GM18870 (cell line): ENCODE data around the gene SYCE1L.

Experiments used
- ATAC-seq: cut with Tn5 transposase; IDR thresholded peaks from one replicate; pipeline ENCODE4 v1.9.1; 2021; ENCODE audit warnings: moderate library complexity; ENCODE audit not compliant: unreplicated experiment

Gene SYCE1L

GRCh38 chr16:77195411-77195810 lies 3.8 kb upstream of the SYCE1L start:
- no peak for ATAC-seq

- ATAC-seq, result no peak
Measured at GRCh38 chr16:77197747-77198146, 1.5 kb upstream of the SYCE1L start.

GRCh38 chr16:77206533-77206932 lies 7.3 kb downstream of the SYCE1L start:
- ATAC-seq, result no peak

GRCh38 chr16:77207030-77207429 lies 7.8 kb downstream of the SYCE1L start:
- ATAC-seq, result no peak

- no peak for ATAC-seq
Measured at GRCh38 chr16:77208382-77208781, 9.2 kb downstream of the SYCE1L start.

GRCh38 chr16:77211880-77212740 lies 12.9 kb downstream of the SYCE1L start:
- peak; percentile 33 for ATAC-seq

GRCh38 chr16:77212741-77213541 lies 13.7 kb downstream of the SYCE1L start:
- peak; percentile 65 for ATAC-seq

GRCh38 chr16:77213542-77214106 lies 14.4 kb downstream of the SYCE1L start:
- no peak for ATAC-seq

- no peak for ATAC-seq
Measured at GRCh38 chr16:77214411-77215138, 15.4 kb downstream of the SYCE1L start.

- no peak for ATAC-seq
Measured at GRCh38 chr16:77219437-77219836, 20.2 kb downstream of the SYCE1L start.

- peak; percentile 69 for ATAC-seq
Measured at GRCh38 chr16:77220427-77220826, 21.2 kb downstream of the SYCE1L start.

GRCh38 chr16:77221482-77221881 lies 22.3 kb downstream of the SYCE1L start:
- no peak for ATAC-seq

GRCh38 chr16:77223184-77223583 lies 24.0 kb downstream of the SYCE1L start:
- ATAC-seq, result no peak

GRCh38 chr16:77225182-77225581 lies 26.0 kb downstream of the SYCE1L start:
- no peak for ATAC-seq

- ATAC-seq, result peak; percentile 95
Measured at GRCh38 chr16:77227745-77228144, 28.5 kb downstream of the SYCE1L start.

GRCh38 chr16:77231047-77231446 lies 31.8 kb downstream of the SYCE1L start:
- no peak for ATAC-seq

- no peak for ATAC-seq
Measured at GRCh38 chr16:77233799-77234519, 34.8 kb downstream of the SYCE1L start.

GRCh38 chr16:77234611-77235010 lies 35.4 kb downstream of the SYCE1L start:
- ATAC-seq, result no peak

GRCh38 chr16:77236063-77236511 lies 36.9 kb downstream of the SYCE1L start:
- ATAC-seq, result peak; percentile 98

- no peak for ATAC-seq
Measured at GRCh38 chr16:77238593-77238992, 39.4 kb downstream of the SYCE1L start.
